ENCODE results near the gene ZNF488.

DNA sequence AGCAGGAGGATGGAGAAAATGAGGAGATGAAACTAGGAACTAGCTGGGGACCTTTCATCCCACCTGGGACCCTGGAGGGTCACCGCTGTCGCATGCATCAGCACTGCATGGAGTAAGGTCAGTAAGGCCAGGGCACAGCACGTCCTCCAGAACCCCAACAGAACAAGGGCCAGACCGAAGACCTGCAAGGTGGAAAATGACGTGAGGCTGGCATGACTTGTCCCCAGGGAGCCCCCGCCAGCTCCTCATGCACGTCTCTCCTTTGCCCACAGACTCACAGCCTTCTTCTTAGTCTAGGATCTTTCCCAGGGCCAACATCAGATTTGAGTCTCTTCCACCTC, 4.7 kb downstream of the ZNF488 start:
- TF ChIP-seq, protein P1, sequence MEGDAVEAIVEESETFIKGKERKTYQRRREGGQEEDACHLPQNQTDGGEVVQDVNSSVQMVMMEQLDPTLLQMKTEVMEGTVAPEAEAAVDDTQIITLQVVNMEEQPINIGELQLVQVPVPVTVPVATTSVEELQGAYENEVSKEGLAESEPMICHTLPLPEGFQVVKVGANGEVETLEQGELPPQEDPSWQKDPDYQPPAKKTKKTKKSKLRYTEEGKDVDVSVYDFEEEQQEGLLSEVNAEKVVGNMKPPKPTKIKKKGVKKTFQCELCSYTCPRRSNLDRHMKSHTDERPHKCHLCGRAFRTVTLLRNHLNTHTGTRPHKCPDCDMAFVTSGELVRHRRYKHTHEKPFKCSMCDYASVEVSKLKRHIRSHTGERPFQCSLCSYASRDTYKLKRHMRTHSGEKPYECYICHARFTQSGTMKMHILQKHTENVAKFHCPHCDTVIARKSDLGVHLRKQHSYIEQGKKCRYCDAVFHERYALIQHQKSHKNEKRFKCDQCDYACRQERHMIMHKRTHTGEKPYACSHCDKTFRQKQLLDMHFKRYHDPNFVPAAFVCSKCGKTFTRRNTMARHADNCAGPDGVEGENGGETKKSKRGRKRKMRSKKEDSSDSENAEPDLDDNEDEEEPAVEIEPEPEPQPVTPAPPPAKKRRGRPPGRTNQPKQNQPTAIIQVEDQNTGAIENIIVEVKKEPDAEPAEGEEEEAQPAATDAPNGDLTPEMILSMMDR (IDR thresholded peaks at IDR 0.05) = no peak
- TF ChIP-seq POLR2A (IDR thresholded peaks at IDR 0.05) = no peak
